ENCODE data around the gene ANO6. TPM values are rescaled to one million over a fixed set of nuclear protein-coding genes. Genes with fewer than 3 reads are reported as not detected.
"Not testable (repeated sequence)": the region's sequence is repeated elsewhere in the genome, so short reads cannot be mapped to it uniquely, and the experiment has no call there.

Gene ANO6
- 46.6 TPM for total RNA-seq
- long read RNA-seq, full-length matches to known transcripts, result 2 of 31 reads
- long read RNA-seq, partial matches to known transcripts, result 17 of 31 reads
- long read RNA-seq, other reads (novel, unspliced or antisense), result 12 of 31 reads

GRCh38 chr12:45215419-45216229, at the start of gene ANO6:
Gene ANO6, plus strand, starts transcription at chr12:45216095. Its CDS starts 227 bp downstream, at chr12:45216322.
- ATAC-seq (ENCODE audit: poor library complexity), result peak; percentile 96
- intact Hi-C loops (cut with DNase I), result loop anchor here (10.0 kb wide), 1 partner anchor 139 kb away; no protein-coding TSS in a partner anchor

GRCh38 chr12:45168976-45169375, 46.9 kb upstream of the ANO6 start:
- DNase-seq, result no peak
- no peak for ATAC-seq (ENCODE audit: poor library complexity)
- intact Hi-C loops (cut with DNase I), result no loop called here

More at GRCh38 chr12:45215419-45216229, at the start of gene ANO6:
- peak; percentile 94 for DNase-seq

GRCh38 chr12:45170456-45171042, 45.3 kb upstream of the ANO6 start:
- ATAC-seq (ENCODE audit: poor library complexity), result peak; percentile 78
- peak; percentile 78 for DNase-seq
- intact Hi-C loops (cut with DNase I), result loop anchor here (5.0 kb wide), 1 partner anchor 217 kb away; no protein-coding TSS in a partner anchor

GRCh38 chr12:45173293-45173692, 42.6 kb upstream of the ANO6 start:
- not testable (repeated sequence) for DNase-seq
- intact Hi-C loops (cut with DNase I), result loop anchor here (5.0 kb wide), 1 partner anchor 214 kb away; no protein-coding TSS in a partner anchor
- ATAC-seq (ENCODE audit: poor library complexity), result peak; percentile 45

GRCh38 chr12:45174595-45174994, 41.3 kb upstream of the ANO6 start:
- intact Hi-C loops (cut with DNase I), result loop anchor here (5.0 kb wide), 1 partner anchor 213 kb away; no protein-coding TSS in a partner anchor
- no peak for ATAC-seq (ENCODE audit: poor library complexity)
- DNase-seq, result no peak

- intact Hi-C loops (cut with DNase I), result no loop called here
- no peak for ATAC-seq (ENCODE audit: poor library complexity)
- no peak for DNase-seq
Measured at GRCh38 chr12:45178771-45179170, 37.1 kb upstream of the ANO6 start.

GRCh38 chr12:45182511-45182910, 33.4 kb upstream of the ANO6 start:
- intact Hi-C loops (cut with DNase I), result no loop called here
- no peak for ATAC-seq (ENCODE audit: poor library complexity)
- DNase-seq, result no peak

GRCh38 chr12:45183246-45183645, 32.6 kb upstream of the ANO6 start:
- DNase-seq, result no peak
- ATAC-seq (ENCODE audit: poor library complexity), result no peak
- intact Hi-C loops (cut with DNase I), result no loop called here

- intact Hi-C loops (cut with DNase I), result no loop called here
- DNase-seq, result no peak
- no peak for ATAC-seq (ENCODE audit: poor library complexity)
Measured at GRCh38 chr12:45184147-45184963, 31.5 kb upstream of the ANO6 start.

GRCh38 chr12:45186762-45187161, 29.1 kb upstream of the ANO6 start:
- intact Hi-C loops (cut with DNase I), result no loop called here
- ATAC-seq (ENCODE audit: poor library complexity), result no peak
- DNase-seq, result no peak

GRCh38 chr12:45189766-45190403, 26.0 kb upstream of the ANO6 start:
- no peak for ATAC-seq (ENCODE audit: poor library complexity)
- no peak for DNase-seq
- intact Hi-C loops (cut with DNase I), result no loop called here

GRCh38 chr12:45191239-45191638, 24.7 kb upstream of the ANO6 start:
- intact Hi-C loops (cut with DNase I), result no loop called here
- ATAC-seq (ENCODE audit: poor library complexity) (no peak), DNase-seq (no peak)

- ATAC-seq (ENCODE audit: poor library complexity) (no peak), DNase-seq (no peak)
- intact Hi-C loops (cut with DNase I), result no loop called here
Measured at GRCh38 chr12:45192707-45193106, 23.2 kb upstream of the ANO6 start.

GRCh38 chr12:45200491-45201043, 15.3 kb upstream of the ANO6 start:
- intact Hi-C loops (cut with DNase I), result no loop called here
- peak; percentile 39 for ATAC-seq (ENCODE audit: poor library complexity)
- DNase-seq, result no peak

GRCh38 chr12:45203767-45204166, 12.1 kb upstream of the ANO6 start:
- DNase-seq (no peak), ATAC-seq (ENCODE audit: poor library complexity) (no peak)
- intact Hi-C loops (cut with DNase I), result no loop called here

GRCh38 chr12:45204757-45205156, 11.1 kb upstream of the ANO6 start:
- intact Hi-C loops (cut with DNase I), result no loop called here
- DNase-seq, result no peak
- no peak for ATAC-seq (ENCODE audit: poor library complexity)

GRCh38 chr12:45205165-45205825, 10.6 kb upstream of the ANO6 start:
- ATAC-seq (ENCODE audit: poor library complexity), result no peak
- no peak for DNase-seq
- intact Hi-C loops (cut with DNase I), result no loop called here
